ENCODE results near the gene EXD3. TPM values are rescaled to one million over a fixed set of nuclear protein-coding genes. Genes with fewer than 3 reads are reported as not detected.
"Not testable (repeated sequence)": the region's sequence is repeated elsewhere in the genome, so short reads cannot be mapped to it uniquely, and the experiment has no call there.

Gene EXD3
- total RNA-seq, 2 donors from 2014 or later, result 15.4 to 17.8 TPM

DNA sequence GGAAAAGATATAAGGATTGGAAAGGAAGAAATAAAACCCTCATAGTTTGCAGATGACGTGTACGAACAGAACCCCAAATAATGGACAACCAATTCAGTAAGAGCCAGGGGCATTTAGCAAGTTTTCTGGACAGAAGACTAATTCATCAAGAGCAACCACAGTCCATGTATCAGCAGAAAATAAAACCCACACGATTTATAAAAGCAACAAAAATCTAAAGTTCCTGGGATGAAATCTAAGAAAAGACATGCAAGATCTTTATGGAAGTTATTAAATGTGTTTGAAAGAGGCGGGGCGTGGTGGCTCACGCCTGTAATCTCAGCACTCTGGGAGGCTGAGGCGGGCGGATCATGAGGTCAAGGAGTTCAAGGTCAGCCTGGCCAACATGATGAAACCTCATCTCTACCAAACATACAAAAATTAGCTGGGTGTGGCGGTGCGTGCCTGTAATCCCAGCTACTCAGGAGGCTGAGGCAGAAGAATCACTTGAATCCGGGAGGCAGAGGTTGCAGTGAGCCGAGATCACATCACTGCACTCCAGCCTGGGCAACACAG lies 83.0 kb downstream of the EXD3 start:
- H3K4me1 Mint-ChIP-seq; H3K36me3 Mint-ChIP-seq (ENCODE audit: low read depth); ATAC-seq; H3K4me3 Mint-ChIP-seq; DNase-seq; H3K27ac Mint-ChIP-seq; H3K9me3 ChIP-seq (ENCODE audit: control insufficient read depth, low read length, poor library complexity, severe bottlenecking); H3K27me3 Mint-ChIP-seq: not testable (repeated sequence)

DNA sequence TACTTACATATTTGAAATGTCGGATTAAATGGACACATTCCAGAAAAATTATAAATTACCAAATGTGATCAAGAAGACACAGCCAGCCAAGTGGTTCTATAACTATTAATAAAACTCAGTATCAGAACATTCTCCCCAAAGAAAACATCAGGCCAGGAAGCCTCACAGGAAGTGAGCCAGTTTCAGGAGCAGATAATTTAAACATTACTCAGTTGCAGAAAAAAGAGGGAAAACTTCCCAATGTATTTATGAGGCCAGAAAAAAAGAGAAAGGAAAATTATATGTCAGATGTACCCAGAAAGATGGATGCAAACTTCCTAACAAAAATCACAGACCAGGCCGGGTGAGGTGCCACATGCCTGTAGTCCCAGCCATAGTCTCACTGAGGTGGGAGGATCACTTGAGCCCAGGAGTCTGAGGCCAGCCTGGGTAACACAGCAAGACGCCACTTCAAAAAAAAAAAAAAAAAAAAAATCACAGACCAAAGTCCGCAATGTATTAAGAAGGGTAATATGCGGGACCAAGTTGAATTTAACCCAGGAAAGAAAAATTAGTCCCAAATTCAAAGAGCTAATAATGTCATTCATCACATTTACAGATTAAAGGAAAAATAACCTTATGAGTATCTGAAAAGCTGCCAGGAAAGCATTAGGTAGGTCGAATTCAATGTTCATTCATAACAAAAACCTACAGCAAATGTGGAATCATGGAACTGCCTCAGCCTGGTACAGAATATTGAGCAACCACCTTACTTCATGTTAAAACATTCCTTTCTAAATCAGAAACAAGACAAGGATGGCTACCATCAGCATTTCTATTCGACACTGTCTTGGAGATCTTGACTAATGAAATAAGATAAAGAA lies 83.7 kb downstream of the EXD3 start:
- no peaks in the 10 kb centered on the region for H3K4me1 Mint-ChIP-seq
- peaks cover 3% of the 10 kb centered on the region for H3K36me3 Mint-ChIP-seq (ENCODE audit: low read depth)
- DNase-seq, result no peak
- no peaks in the 10 kb centered on the region for H3K27me3 Mint-ChIP-seq
- H3K27ac Mint-ChIP-seq, result no peak overlapping the region
- H3K4me3 Mint-ChIP-seq, result no peak overlapping the region
- no peak for ATAC-seq
- no peaks in the 10 kb centered on the region for H3K9me3 ChIP-seq (ENCODE audit: control insufficient read depth, low read length, poor library complexity, severe bottlenecking)

DNA sequence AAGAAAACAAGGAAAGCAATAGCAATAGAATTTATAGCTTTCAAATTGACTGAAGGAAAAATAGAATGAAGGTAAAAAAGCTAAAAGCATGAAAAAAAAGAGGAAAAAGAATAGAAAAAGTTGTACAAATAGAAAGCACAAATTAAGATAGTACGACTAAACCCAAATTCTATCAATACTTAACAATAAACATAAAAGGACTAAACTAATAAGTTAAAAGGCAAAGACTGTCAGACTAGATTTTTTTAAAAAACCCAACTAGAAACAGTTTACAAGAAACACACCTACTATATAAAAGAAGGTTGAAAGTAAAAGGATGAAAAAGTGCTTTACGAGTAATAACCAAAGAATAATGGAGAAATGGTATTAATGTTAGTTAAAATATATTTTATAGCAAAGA lies 86.2 kb downstream of the EXD3 start:
- no peak overlapping the region for H3K27ac Mint-ChIP-seq
- no peak overlapping the region for H3K4me3 Mint-ChIP-seq
- ATAC-seq (no peak), DNase-seq (no peak)
- H3K27me3 Mint-ChIP-seq, result no peaks in the 10 kb centered on the region
- no peaks in the 10 kb centered on the region for H3K4me1 Mint-ChIP-seq
- peaks cover 3% of the 10 kb centered on the region for H3K36me3 Mint-ChIP-seq (ENCODE audit: low read depth)
- H3K9me3 ChIP-seq (ENCODE audit: control insufficient read depth, low read length, poor library complexity, severe bottlenecking), result no peaks in the 10 kb centered on the region

DNA sequence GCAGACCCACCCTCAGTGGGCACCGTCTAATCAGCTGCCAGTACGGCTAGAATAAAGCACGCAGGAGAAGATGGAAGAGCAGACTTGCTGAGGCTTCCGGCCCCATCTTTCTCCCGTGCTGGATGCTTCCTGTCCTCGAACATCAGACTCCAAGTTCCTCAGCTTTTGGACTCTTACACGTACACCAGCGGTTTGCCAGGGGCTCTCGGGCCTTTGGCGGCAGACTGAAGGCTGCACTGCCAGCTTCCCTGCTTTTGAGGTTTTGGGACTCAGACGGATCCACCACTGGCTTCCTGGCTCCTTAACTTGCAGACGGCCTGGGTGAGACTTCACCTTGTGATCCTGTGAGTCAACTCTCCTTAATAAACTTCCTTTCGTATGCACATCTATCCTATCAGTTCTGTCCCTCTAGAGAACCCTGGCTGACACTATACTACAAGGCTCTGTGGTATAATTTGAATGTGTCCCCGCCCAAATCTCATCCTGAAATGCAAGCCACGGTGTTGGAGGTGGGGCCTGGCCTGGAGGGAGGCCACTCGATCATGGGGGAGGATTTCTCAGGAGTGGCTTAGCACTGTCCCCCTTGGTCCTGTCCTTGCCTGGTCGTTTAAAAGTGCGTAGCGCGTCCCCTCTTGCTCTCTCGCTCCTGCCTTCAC lies 89.8 kb downstream of the EXD3 start:
- Mint-ChIP-seq H3K27ac (no peak overlapping the region), H3K27me3 (no peaks in the 10 kb centered on the region), H3K36me3 (ENCODE audit: low read depth) (peaks cover 3% of the 10 kb centered on the region), H3K4me1 (no peaks in the 10 kb centered on the region), H3K4me3 (no peak overlapping the region)
- ATAC-seq (no peak), DNase-seq (no peak)
- peaks cover under 1% of the 10 kb centered on the region for H3K9me3 ChIP-seq (ENCODE audit: control insufficient read depth, low read length, poor library complexity, severe bottlenecking)

DNA sequence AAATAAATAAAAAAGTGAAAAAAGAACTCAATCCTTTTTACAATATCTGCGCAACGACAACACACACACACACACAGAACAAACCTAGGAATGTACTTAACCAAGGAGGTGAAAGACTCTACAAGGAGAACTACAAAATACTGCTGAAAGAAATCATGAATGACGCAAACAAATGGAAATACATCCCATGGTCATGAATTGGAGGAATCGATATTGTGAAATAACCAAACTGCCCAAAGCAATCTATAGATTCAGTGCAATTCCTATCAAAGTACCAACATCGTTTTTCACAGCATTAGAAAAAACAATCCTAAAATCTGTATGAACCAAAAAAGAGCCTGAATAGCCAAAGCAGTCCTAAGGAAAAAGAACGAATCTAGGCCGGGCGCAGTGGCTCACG lies 91.0 kb downstream of the EXD3 start:
- DNase-seq (no peak), ATAC-seq (no peak)
- Mint-ChIP-seq H3K36me3 (ENCODE audit: low read depth) (peaks cover 3% of the 10 kb centered on the region), H3K4me3 (no peak overlapping the region), H3K27me3 (peaks cover 2% of the 10 kb centered on the region), H3K27ac (no peak overlapping the region), H3K4me1 (no peaks in the 10 kb centered on the region)
- H3K9me3 ChIP-seq (ENCODE audit: control insufficient read depth, low read length, poor library complexity, severe bottlenecking), result peaks cover 7% of the 10 kb centered on the region

DNA sequence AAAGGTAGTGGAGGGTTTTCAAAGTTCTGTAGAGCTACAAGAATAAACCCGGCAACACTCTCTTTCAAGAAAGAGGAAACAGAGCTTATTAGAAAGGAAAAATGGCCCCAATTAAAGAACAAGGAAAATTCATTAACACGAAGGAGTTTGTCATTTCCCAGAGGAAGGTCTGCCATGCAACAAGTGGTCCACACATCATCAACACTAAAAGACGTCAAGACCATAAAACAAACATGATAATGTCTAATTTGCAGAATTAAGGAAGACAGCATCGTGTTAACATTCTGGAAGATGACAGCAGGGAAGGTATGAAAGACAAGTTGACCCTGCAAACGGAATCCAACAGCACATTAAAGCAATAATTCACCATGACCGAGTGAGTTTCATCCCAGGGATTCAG lies 92.3 kb downstream of the EXD3 start:
- Mint-ChIP-seq H3K27ac (no peak overlapping the region), H3K27me3 (peaks cover 13% of the 10 kb centered on the region), H3K4me1 (peaks cover 4% of the 10 kb centered on the region), H3K4me3 (no peak overlapping the region), H3K36me3 (ENCODE audit: low read depth) (peaks cover 3% of the 10 kb centered on the region)
- DNase-seq (no peak), ATAC-seq (no peak)
- H3K9me3 ChIP-seq (ENCODE audit: control insufficient read depth, low read length, poor library complexity, severe bottlenecking), result peaks cover 7% of the 10 kb centered on the region

DNA sequence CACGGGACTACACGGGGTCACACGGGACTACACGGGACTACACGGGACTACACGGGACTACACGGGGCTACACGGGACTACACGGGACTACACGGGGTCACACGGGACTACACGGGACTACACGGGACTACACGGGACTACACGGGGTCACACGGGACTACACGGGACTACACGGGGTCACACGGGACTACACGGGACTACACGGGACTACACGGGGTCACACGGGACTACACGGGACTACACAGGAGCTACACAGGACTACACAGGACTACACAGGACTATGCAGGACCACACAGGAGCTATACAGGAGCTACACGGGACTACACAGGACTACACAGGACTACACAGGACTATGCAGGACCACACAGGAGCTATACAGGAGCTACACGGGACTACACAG lies 93.4 kb downstream of the EXD3 start:
- H3K27me3 Mint-ChIP-seq, result peaks cover 14% of the 10 kb centered on the region
- ATAC-seq; H3K9me3 ChIP-seq (ENCODE audit: control insufficient read depth, low read length, poor library complexity, severe bottlenecking); H3K36me3 Mint-ChIP-seq (ENCODE audit: low read depth); H3K27ac Mint-ChIP-seq; H3K4me1 Mint-ChIP-seq; H3K4me3 Mint-ChIP-seq; DNase-seq: not testable (repeated sequence)

DNA sequence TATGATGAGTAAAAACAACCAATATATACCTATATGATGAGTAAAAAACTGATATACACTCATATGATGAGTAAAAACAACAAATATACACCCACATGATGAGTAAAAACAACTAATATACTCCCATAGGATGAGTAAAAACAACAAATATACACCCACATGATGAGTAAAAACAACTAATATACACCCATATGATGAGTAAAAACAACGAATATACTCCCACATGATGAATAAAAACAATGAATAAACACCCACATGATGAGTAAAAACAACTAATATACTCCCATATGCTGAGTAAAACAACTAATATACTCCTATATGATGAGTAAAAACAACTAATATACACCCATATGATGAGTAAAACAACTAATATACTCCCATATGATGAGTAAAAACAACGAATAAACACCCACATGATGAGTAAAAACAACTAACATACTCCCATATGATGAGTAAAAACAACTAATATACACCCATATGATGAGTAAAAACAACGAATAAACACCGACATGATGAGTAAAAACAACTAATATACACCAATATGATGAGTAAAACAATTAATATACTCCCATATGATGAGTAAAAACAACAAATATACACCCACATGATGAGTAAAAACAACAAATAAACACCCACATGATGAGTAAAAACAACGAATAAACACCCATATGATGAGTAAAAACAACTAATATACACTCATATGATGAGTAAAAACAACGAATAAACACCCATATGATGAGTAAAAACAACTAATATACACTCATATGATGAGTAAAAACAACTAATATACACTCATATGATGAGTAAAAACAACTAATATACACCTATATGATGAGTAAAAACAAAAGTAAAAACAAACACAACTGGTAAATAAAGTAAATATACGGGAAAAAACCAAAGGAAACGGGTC lies 95.1 kb downstream of the EXD3 start:
- not testable (repeated sequence) for ATAC-seq; DNase-seq; H3K36me3 Mint-ChIP-seq (ENCODE audit: low read depth); H3K4me1 Mint-ChIP-seq; H3K27ac Mint-ChIP-seq; H3K9me3 ChIP-seq (ENCODE audit: control insufficient read depth, low read length, poor library complexity, severe bottlenecking); H3K4me3 Mint-ChIP-seq
- peaks cover 14% of the 10 kb centered on the region for H3K27me3 Mint-ChIP-seq

DNA sequence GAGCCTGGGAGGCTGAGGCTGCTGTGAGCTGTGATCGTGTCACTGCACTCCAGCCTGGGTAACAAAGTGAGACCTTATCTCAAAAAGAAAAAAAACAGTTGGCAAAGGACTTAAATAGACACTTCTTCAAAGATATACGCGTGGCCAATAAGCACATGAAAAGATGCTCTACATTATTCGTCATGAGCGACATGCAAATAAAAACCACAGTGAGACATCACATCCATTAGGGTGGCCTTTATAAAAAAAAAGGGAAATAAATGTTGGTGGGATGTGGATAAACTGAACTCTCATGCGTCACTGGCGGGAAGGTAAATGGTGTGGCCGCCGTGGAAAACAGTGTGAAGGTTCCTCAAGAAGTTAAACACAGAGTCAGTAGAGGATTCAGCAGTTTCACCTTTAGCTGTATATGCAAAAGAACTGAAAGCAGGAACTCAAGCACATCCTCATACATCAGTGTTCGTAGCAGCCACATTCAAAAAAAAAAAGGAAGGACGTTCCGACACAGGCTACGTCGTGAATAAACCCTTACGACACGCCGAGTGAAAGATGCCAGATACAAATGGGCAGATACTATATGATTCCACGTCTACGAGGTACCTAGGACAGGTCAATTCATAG lies 96.4 kb downstream of the EXD3 start:
- H3K9me3 ChIP-seq (ENCODE audit: control insufficient read depth, low read length, poor library complexity, severe bottlenecking), result peaks cover 7% of the 10 kb centered on the region
- H3K27me3 Mint-ChIP-seq, result peaks cover 14% of the 10 kb centered on the region
- DNase-seq, result no peak
- peak overlapping the region; percentile 32 for H3K27ac Mint-ChIP-seq
- no peaks in the 10 kb centered on the region for H3K36me3 Mint-ChIP-seq (ENCODE audit: low read depth)
- ATAC-seq, result peak; percentile 85
- peaks cover 4% of the 10 kb centered on the region for H3K4me1 Mint-ChIP-seq
- H3K4me3 Mint-ChIP-seq, result peak overlapping the region; percentile 63

DNA sequence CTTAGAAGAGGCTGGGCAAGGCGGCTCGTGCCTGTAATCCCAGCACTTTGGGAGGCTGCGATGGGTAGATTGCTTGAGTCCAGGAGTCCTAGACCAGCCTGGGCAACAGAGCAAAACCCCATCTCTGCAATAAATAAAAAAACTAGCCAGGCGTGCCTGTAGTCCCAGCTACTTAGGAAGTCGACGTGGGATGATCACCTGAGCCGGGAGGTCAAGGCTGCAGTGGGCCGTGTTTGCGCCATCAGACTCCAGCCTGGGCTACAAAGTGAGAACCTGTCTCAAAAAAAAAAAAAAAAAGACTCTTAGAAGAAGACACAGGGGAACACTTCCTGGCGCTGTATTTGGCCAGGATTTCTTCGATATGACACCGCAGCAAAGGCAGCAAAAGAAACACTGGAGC lies 97.2 kb downstream of the EXD3 start:
- Mint-ChIP-seq H3K4me1 (peaks cover 4% of the 10 kb centered on the region), H3K4me3 (no peak overlapping the region), H3K27ac (peak overlapping the region; percentile 29), H3K27me3 (peaks cover 14% of the 10 kb centered on the region), H3K36me3 (ENCODE audit: low read depth) (no peaks in the 10 kb centered on the region)
- DNase-seq, result no peak
- peaks cover 7% of the 10 kb centered on the region for H3K9me3 ChIP-seq (ENCODE audit: control insufficient read depth, low read length, poor library complexity, severe bottlenecking)
- no peak for ATAC-seq

DNA sequence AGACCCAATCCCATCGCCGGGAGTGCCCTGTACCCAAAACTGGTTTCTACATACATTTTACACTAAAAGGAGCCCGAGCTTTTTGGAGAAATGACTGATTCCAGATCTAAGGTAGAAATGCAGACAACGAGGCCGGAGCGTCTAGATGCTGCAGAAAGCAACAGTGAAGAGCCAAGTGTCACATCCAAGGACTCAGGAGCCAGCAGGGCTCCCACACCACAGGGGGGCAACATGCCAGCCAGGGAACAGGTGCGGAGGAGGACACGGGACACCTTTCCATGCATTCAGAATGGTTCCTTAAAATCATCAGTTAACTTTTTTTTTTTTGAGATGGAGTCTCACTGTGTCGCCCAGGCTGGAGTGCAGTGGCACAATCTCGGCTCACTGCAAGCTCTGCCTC lies 97.8 kb downstream of the EXD3 start:
- H3K27me3 Mint-ChIP-seq, result peaks cover 14% of the 10 kb centered on the region
- H3K4me3 Mint-ChIP-seq, result no peak overlapping the region
- ATAC-seq (no peak), DNase-seq (no peak)
- no peak overlapping the region for H3K27ac Mint-ChIP-seq
- no peaks in the 10 kb centered on the region for H3K36me3 Mint-ChIP-seq (ENCODE audit: low read depth)
- peaks cover 8% of the 10 kb centered on the region for H3K4me1 Mint-ChIP-seq
- H3K9me3 ChIP-seq (ENCODE audit: control insufficient read depth, low read length, poor library complexity, severe bottlenecking), result peaks cover 7% of the 10 kb centered on the region

DNA sequence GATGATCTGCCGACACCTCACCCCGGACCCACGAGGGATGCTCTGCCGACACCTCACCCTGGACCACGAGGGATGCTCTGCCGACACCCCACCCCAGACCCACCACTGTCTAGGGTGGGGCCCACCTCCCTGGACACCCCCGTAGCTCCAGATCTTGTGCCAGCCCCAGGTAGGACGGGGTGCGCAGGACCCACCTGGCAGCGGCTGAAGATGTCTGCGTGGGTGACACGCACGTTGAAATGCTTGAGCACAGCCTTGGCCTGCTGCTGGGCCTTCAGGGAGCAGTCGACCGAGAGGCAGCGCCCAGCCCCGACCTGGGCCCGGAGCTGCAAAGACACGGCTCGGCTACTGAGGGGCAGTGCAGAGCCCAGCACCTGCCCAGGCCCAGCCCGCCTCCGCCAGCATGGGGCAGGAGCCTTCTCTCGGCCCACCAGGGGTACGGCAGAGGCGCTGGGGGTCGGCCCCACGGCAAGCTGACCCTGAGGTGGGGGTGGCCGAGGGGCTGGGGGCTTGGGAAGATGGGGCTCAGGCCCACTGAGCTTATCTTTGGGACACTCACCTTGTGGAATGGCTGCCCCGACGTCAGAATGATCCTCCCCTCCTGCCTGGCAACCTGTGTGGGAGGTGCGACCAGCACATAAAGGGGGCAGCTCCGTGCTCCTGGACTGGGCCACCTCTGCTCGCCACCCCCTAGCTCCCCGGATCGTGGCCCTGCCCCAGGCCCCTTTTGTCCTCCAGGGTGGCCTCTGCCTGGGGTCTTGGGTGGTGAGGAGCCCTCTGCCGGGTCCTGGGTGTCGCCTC lies 99.2 kb downstream of the EXD3 start:
- DNase-seq (no peak), ATAC-seq (no peak)
- peaks cover 8% of the 10 kb centered on the region for H3K4me1 Mint-ChIP-seq
- peaks cover 14% of the 10 kb centered on the region for H3K27me3 Mint-ChIP-seq
- H3K4me3 Mint-ChIP-seq, result no peak overlapping the region
- no peak overlapping the region for H3K27ac Mint-ChIP-seq
- H3K9me3 ChIP-seq (ENCODE audit: control insufficient read depth, low read length, poor library complexity, severe bottlenecking), result peaks cover 7% of the 10 kb centered on the region
- H3K36me3 Mint-ChIP-seq (ENCODE audit: low read depth), result no peaks in the 10 kb centered on the region
